Gastrocnemius medialis (tissue), 4 donors: ENCODE data around the gene TTL.

Experiments
- POLR2A ChIP-seq, 2 donors: fragments of 450-650 bp; IDR thresholded peaks; one replicate each; pipeline ENCODE4 v1.6.1; 2017; ENCODE audit warnings: antibody characterized with exemption in 2 of 2, mild to moderate bottlenecking in 2 of 2, moderate library complexity in 2 of 2
- TF ChIP-seq, protein P1 (sequence below), 5 experiments: fragments of 450-650 bp in 3 of 5; fragments of 200-600 bp in 2 of 5; sonication (generic) in 2 of 5; IDR thresholded peaks in 4 of 5; conservative IDR thresholded peaks in 1 of 5; 1 replicate in 4 of 5; 2 replicates in 1 of 5; pipeline ENCODE4 v1.5.1; 2016 to 2019; ENCODE audit warnings: antibody characterized with exemption in 5 of 5, mild to moderate bottlenecking in 3 of 5, moderate library complexity in 3 of 5

DNA sequence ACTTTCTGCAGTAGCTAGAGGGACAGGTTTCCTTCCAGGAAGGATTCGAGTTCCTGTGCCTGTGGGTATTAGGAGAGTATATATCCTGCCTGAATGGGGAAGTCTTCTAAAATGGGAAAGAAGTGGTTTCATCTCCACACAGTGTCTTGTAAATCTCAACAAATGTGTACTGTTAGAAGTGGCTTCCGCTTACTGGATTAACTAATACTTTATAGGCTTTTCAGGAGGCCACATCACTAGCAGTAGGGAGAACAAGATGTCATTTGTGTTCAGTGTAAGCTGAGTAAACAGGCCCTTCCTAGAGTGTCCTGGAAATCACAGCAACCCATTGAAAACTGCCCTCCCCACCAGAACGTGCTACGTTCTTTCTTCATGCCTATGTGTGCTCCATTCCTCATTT lies 47.8 kb downstream of the TTL start:
- TF ChIP-seq POLR2A (IDR thresholded peaks at IDR 0.05) = no peak
- TF ChIP-seq, protein P1, sequence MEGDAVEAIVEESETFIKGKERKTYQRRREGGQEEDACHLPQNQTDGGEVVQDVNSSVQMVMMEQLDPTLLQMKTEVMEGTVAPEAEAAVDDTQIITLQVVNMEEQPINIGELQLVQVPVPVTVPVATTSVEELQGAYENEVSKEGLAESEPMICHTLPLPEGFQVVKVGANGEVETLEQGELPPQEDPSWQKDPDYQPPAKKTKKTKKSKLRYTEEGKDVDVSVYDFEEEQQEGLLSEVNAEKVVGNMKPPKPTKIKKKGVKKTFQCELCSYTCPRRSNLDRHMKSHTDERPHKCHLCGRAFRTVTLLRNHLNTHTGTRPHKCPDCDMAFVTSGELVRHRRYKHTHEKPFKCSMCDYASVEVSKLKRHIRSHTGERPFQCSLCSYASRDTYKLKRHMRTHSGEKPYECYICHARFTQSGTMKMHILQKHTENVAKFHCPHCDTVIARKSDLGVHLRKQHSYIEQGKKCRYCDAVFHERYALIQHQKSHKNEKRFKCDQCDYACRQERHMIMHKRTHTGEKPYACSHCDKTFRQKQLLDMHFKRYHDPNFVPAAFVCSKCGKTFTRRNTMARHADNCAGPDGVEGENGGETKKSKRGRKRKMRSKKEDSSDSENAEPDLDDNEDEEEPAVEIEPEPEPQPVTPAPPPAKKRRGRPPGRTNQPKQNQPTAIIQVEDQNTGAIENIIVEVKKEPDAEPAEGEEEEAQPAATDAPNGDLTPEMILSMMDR (IDR thresholded peaks at IDR 0.05 in 4 of 5, conservative IDR thresholded peaks at IDR 0.05 in 1 of 5) = no peak
